ENCODE data around the gene ANKRD31.
"Not testable (repeated sequence)": the region's sequence is repeated elsewhere in the genome, so short reads cannot be mapped to it uniquely, and the experiment has no call there.

The ANKRD31 gene

GRCh38 chr5:75236322-75237316 is at the start of gene ANKRD31:
TSS of gene ANKRD31 (minus strand) at chr5:75236878. CDS start at chr5:75236686, 192 bp downstream.
- peak; percentile 30 to 93 (median 75) for DNase-seq

- DNase-seq: no peak
Measured at GRCh38 chr5:75286211-75286773, 49.6 kb upstream of the ANKRD31 start.

GRCh38 chr5:75282581-75282980 is 45.9 kb upstream of the ANKRD31 start:
- DNase-seq: no peak

GRCh38 chr5:75281716-75282465 is 45.2 kb upstream of the ANKRD31 start:
- no peak for DNase-seq

GRCh38 chr5:75279321-75279720 is 42.6 kb upstream of the ANKRD31 start:
- DNase-seq: no peak

- no peak for DNase-seq
Measured at GRCh38 chr5:75277463-75277862, 40.8 kb upstream of the ANKRD31 start.

- no peak for DNase-seq
Measured at GRCh38 chr5:75275756-75276155, 39.1 kb upstream of the ANKRD31 start.

- no peak for DNase-seq
Measured at GRCh38 chr5:75275147-75275546, 38.5 kb upstream of the ANKRD31 start.

GRCh38 chr5:75274486-75274885 is 37.8 kb upstream of the ANKRD31 start:
- no peak for DNase-seq

GRCh38 chr5:75270605-75271004 is 33.9 kb upstream of the ANKRD31 start:
- not testable (repeated sequence) for DNase-seq

- no peak for DNase-seq
Measured at GRCh38 chr5:75265731-75266130, 29.1 kb upstream of the ANKRD31 start.

- no peak for DNase-seq
Measured at GRCh38 chr5:75262271-75262670, 25.6 kb upstream of the ANKRD31 start.

GRCh38 chr5:75260708-75261107 is 24.0 kb upstream of the ANKRD31 start:
- DNase-seq: no peak

GRCh38 chr5:75250452-75250851 is 13.8 kb upstream of the ANKRD31 start:
- not testable (repeated sequence) for DNase-seq

GRCh38 chr5:75245023-75245422 is 8.3 kb upstream of the ANKRD31 start:
- DNase-seq: no peak

- no peak for DNase-seq
Measured at GRCh38 chr5:75243510-75243909, 6.8 kb upstream of the ANKRD31 start.

GRCh38 chr5:75243100-75243499 is 6.4 kb upstream of the ANKRD31 start:
- no peak for DNase-seq

GRCh38 chr5:75242067-75242466 is 5.4 kb upstream of the ANKRD31 start:
- no peak for DNase-seq

- no peak for DNase-seq
Measured at GRCh38 chr5:75239681-75240080, 3.0 kb upstream of the ANKRD31 start.

- DNase-seq: no peak
Measured at GRCh38 chr5:75235711-75236110, 967 bp downstream of the ANKRD31 start.

- no peak for DNase-seq
Measured at GRCh38 chr5:75234251-75234650, 2.4 kb downstream of the ANKRD31 start.

GRCh38 chr5:75226916-75227315 is 9.8 kb downstream of the ANKRD31 start:
- DNase-seq: no peak
